SHP77 treated with DMSO at 0.1 percent for 48 hours (cell line): Measurements from ENCODE around the gene NEURL2.
"Not testable (repeated sequence)": the region's sequence is repeated elsewhere in the genome, so short reads cannot be mapped to it uniquely, and the experiment has no call there.

ENCODE experiments used
- DNase-seq: peaks from one replicate; lab custom pipeline; 2025; lab: John Stamatoyannopoulos, UW

The NEURL2 gene

DNA sequence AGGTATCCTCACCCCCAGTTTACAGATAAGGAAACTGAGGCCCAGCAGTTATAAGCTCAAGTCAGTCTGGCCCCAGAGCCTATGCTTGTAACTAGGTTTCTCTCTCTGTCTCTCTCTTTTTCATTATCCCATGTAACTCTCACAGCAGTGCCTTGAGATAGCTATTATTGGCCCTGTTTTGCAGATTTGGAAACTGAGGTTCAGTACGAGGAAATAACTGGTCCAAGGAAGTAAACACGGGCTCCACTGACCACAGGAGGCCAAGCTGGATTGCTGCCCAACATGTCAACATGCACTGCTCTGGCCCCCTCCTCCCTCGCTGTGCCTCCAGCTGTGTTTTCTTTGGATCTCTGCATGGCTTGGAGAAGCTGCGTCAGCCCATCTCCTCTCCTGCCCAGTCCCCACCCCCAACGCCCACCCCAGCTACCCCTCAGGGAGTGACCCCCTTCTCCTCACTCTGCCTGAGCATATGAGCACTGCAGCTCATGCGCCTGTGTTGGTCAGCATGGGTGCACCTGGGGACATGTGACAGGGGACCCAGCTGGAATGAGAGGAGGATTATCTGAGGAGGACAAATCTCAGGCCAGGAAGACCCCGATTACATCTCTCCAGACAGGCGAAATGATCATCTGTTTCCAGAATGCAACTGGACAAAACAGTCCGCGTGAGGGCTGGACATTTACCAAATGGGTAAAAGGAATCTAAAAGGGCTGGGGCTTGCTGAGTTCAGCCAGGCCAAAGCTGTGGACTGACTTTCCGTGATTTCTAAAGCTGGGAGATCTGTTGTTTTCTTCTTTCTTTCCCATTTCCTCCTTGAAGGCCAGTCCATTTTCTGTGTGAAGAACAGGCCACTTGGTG is 28.8 kb upstream of the NEURL2 start:
- DNase-seq: peak; percentile 17

DNA sequence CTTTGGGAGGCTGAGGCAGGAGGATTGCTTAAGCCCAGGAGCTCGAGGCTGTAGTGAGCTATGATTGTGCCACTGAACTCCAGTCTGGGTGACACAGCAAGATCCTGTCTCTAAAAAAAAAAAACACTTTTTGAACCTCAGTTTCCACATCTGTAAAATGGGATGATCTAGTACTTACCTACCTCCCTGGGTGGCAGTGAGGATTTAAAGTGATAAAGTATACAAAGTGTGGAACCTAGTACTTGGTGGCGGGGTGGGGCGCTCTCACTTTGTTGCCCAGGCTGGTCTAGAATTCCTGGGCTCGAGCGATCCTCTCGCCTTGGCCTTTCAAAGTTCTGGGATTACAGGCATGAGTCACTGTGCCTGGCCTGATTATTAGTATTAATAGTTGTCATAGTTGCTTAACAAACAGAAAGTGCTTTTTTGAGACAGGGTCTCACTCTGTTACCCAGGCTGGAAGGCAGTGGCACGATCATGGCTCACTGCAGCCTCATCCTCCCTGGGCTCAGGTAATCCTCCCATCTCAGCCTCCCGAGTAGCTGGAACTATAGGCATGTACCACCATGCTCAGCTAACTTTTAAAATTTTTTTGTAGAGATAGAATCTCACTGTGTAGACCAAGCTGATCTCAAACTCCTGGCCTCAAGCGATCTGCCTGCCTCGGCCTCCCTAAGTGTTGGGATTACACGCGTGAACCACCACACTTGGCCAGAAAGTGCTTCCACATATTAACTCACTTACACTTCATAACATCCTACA is 27.9 kb upstream of the NEURL2 start:
- no peak for DNase-seq

DNA sequence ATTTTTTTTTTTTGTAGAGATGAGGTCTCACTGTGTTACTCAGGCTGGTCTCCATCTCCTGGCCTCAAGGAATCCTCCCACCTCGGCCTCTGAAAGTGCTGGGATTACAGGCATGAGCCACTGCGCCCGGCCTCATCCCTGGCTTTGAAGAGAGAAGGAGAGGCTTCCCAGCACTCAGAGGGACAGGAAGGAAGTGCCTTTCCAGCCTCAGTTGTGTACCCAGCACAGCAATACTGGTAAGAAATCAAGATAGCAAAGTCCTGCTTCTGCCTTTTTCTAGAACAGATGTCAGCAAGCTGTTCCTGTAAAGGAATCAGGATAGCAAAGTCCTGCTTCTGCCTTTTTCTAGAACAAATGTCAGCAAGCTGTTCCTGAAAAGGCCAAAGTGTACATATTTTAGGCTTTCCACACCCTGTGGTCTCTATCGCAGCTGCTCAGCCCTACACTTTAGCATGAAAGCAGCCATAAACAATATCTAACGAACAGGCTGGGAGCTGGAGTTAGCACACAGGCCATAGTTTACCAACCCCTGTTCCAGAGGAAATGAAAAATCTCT is 27.3 kb upstream of the NEURL2 start:
- no peak for DNase-seq

DNA sequence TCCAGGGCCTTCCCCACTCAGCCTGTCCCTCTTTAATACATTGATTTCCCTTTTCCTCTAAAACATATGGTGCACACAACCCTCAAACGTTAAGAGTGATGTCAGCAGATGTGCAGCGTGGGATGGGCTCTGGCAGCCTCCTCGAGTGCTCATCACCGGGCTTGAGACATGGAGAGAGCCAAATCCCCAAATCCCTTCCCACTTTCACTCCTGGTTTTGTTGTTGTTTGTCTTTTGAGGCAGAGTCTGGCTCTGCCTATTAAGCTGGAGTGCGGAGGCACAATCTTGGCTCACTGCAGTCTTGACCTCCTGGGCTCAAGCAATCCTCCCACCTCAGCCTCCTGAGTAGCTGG is 26.8 kb upstream of the NEURL2 start:
- no peak for DNase-seq

DNA sequence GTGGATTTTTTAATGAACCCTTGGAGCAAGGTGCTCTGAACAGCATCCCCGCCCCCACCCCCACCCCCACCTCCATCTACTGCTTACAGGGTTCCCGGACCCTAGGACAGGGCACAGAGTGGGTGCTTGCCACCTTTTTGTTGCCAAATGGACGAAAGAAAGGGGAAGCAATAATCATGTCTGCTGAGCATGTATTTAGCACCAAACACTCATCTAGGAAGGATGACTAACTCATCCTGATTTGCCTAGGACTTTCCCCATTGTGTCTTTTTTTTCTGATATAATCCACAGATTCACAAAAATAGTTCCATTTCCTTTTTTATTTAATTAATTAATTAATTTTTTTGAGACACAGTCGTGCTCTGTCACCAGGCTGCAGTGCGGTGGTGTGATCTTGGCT is 22.1 kb upstream of the NEURL2 start:
- DNase-seq: no peak

DNA sequence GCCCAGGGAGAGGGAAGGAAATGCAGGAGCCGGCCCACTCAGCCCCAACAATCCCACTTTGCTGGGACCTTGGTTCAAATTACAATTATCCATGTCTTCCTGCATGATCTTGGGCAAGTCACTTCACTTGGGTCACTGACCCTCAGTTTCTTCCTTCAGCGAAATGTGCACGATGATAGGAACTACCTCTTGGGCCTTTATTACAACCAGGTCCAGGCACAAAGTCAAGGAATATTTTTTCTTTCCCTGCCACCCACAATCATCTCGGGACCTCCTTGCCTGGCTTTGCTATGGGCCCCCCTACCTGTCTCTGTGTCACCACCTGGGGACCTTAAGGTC is 21.3 kb upstream of the NEURL2 start:
- no peak for DNase-seq

DNA sequence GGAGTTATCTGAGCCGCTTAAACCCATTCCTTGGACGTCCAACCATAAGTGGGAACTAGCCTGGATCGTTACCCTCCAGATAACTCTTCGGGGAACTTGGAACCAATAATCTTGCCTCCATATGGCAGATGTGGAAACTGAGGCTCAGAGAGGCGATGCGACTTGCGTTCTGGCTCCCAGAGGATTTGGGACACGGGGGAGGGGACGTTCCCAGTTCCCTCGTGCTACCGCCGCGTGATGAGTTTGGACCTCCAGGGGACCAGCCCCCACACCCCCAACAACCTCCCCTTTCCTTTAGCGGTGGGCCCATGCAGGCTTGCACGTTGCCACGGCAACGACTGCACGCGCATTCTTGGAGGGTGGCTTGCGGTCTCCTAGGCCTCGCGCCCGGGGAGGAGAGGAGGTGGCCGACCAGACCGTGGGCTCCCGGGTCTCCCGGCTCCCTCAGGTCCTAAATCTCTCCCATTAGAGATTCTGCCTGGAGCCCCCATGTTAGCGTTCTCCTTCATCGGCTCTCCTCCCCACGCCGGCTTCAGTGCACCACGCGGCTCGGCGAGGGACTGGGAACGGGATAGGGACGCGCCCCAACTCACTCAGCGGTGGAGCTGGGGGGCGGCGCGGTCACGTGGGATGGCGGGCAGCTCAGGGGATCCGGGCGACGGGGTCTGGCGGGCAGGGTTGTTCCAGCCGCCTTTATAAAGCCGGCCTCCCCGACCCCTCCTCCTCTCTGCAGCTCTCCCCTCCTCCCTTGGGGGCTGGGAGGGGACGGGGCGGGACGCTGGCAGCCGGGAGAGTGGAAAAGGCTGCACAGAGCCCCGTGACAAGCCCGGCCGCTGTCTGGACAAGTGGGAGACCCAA is 20.7 kb upstream of the NEURL2 start, which contains the start of gene PLTP:
PLTP (minus strand) TSS at position 670 of the 858 bp plus-strand sequence. CDS start 703 bp downstream, outside the sequence.
- DNase-seq: no peak

DNA sequence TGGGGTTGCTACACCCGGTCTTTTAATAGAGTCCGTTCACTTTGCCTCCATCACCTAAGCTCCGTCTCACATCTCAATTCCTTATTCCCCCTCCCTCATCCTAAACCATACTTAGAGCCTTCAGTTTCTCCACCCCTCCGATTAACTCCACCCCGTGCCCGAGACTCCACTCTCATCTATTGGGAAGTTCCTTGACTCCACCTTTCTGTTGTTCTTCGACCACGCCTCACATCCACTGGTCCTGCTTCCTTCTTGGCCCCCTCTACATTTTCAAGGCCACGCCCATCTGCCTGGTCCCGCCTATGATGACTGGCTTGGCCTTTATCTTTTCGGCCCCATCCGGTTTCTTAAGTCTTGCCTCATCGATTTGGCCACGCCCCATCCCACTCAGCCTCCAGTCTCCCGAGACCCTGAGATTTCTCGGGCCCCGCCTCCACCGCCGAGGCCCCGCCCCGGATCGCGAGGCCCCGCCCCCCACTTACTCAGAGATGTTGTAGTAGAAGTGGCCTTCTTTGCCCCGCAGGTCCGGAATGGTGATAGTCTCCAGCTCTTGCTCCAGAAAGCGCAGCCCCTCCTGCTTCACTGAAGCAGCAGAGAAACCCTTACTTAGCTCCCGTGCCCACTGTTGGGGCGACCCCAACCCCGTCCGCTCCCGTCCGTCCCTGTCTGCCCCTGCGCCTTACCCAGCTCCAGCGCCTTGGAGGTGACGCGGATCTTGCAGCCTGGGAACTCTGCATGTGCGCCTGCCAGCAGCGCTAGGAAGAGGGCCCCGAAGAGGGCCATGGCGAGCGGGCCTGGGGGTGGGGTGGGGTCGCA is 19.9 kb upstream of the NEURL2 start:
- DNase-seq: no peak

DNA sequence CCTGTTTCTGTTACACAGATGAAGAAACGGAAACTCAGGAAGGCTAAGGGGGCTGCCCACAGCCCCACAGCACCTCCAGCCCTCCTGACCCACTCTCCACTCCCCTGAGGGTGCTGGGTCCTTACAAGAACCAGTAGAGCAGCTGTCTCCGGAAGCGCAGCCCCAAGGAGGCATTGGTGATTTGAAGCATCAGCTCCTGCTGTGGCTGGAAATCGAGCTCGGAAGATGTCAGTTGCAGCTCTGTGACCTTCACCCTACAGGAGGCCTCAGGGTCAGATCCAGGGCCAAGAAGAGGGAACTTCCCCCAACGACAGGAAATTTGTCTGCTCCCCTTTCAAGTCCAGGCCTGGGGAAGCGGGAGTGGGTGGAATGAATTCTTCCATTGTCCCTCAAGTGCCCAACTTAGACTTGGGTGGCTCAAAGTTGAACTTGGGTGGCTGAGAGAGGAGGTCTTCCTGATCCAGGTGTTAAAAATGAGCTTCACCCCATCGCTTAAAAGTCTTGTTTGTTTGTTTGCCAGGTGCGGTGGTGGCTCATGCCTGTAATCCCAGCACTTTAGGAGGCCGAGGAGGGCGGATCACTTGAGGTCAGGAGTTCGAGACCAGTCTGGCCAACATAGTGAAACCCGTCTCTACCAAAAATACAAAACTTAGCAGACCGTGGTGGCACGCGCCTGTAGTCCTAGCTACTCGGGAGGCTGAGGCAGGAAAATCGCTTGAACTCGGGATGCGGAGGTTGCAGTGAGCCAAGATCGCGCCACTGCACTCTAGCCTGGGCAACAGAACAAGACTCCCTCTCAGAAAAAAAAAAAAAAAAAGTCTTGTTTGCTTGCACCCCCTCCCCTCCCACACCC is 19.0 kb upstream of the NEURL2 start:
- no peak for DNase-seq

DNA sequence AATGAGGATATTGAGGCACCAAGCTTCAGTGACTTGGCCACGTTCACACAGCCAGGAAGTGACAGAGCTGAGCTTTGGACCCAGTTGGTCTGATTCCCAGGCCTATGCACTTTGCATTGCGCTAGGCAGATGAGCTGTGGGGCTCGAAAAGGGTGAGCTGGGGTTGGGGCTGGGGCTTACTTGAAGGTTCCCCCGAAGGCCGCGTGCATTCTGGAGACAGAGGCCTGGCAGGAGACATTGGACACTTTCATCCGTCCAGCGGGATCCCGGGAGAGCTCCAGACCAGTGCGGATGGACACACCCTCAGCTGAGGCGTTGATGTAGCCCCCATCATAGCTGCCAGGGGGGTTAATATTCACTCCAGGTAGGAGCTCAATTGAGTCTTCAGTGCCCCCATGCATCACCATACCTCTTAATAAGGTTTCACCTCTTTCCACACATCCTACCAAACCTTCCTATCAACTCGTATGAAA is 18.4 kb upstream of the NEURL2 start:
- DNase-seq: no peak

DNA sequence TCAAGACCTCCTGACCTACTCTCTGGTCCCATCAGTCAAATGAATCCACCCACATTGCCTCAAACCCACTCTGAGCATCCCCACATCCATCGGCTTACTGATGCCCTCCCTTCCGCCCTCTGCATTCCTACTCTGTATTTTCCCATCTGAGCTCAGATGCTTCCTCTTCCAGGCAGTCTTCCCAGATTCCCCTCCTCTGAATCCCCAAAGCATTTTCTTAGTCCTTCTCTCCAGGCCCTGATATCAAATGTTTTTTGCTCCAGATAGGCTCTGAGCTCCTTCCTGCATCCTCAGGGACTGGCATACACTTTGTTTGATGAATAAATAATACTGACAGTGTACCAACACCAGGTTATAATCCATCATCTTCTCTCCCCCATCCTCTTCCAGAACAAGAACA is 17.1 kb upstream of the NEURL2 start:
- no peak for DNase-seq

DNA sequence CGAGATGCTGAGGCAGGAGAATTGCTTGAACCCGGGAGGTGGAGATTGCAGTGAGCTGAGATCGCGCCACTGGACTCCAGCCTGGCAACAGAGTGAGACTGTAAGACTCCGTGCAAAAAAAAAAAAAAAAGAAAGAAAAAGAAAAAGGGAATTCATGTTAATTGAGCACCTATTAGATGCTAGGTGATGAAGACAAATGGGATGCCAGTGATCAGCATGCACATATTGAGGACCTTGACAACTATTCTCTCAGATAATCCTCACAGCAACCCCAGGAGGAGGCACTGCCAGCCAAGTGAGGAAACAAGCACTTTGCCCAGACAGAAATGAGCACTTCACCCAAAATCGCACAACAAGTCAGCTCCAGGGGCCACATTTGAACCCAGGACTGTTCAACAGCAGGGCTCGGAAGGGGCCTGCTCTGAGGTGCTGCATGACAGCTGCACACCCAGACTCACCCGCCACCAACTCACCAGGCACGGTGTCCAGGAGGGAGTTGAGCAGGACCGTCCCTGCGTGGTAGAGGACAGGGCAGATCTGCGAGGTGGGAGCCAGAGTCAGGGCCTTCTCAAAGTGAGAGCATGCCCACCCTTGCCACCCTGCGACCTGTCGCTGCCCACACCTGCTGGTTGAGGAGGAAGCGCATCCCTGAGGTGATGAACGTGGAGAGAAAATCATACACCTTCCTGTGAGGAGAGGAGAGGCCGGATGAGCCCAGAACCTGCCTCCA is 16.4 kb upstream of the NEURL2 start:
- no peak for DNase-seq

DNA sequence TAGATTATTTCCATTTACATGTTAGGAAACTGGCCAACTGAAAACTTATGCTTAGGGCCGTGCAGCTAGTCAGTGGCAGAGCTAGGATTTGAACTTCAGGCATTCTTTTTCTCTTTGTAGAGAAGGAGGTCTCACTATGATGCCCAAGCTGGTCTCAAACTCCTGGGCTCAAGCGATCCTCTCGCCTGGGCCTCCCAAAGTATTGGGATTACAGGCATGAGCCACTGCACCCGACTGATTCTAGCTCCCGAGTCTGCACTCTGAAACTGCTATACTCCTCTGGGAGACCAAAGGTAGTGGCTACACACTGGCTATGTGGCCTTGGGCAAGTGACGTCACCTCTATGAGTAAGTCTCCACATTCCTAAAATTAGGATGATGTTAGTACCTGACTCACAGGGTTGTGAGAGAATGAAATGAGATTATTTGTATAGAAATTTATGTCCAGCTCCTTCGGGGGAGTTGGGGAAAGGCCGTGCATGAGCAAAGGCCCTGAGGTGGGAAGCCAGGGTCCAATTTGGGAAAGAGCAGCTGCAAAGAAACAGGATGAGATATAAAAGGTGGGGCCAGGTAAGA is 14.6 kb upstream of the NEURL2 start:
- DNase-seq: no peak

DNA sequence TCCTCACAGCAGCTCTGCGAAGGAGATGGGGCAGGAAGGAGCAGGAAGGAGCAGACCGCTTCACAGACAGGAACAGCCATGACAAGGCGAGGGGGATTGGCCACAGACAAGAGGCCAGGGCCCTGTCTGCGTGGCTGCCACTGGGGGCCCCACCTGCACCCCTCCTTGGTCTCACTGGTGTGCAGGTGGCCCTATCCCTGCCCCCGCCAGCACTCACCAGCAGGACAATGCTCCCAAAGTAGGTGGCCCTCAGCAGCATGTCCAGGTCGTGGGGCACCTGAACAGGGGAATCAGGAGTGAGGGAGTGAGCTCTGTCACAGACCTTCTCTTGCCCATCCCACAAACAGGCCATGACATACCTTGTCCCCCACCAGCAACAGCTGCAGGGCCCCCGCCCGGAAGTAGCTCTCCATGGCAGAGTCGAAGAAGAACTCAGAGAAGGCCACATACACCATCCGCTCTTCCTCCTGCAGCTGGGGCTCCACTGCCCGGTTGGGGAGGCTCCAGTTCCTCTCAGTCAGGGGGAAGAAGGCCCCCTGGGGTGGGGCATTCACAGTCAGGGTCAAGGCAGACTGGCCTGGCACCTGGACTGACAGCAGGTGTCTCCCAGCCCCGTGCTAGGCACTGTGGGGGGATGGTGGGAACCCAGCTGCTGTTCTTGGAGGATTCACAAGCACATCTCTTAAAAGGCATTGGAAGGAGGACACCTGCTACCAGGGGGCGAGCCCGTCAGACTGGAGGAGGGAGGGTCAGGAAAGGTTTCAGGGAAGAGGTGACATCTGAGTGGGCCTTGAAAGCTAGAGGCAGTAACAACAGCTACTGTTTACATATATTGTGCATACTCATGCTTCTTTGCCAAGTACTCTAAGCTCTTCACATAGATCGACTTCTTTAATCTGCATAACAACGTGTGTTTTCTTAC is 13.8 kb upstream of the NEURL2 start:
- no peak for DNase-seq

DNA sequence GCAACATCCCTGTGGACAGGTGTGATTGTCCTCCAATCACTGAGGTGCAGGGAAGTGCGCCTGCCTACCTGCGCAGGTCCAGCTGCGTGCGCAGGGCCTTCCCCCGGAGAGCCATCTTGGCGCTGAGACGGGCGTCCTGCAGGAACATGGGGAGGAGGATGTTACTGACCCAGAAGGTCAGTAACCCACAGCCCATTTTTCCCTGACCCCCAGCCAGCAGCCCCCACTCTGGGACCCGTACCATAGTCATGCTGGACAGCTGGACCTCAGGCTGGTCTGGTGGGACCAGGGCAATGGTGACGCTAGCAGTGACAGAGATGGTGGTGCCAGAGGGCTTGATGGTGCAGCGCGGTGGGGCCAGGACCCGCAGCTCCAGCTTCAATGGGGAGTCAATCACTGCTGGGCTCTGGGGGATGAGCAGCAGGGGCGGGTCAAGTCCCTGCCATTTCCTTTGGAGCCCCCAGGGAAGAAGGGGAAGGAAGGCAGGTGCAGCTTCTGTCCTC is 11.2 kb upstream of the NEURL2 start:
- DNase-seq: no peak

DNA sequence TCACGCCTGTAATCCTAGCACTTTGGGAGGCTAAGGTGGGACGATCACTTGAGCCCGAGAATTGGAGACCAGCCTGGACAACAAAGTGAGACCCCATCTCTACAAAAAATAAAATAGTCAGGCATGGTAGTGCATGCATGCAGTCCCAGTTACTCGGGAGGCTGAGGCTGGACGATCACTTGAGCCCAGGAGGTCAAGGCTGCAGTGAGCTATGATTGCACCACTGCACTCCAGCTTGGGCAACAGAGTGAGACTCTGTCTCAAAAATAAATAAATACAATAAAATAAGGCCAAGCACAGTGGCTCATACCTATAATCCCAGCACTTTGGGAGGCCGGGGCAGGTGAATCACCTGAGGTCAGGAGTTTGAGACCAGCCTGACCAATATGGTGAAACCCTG is 10.3 kb upstream of the NEURL2 start:
- DNase-seq: not testable (repeated sequence)

DNA sequence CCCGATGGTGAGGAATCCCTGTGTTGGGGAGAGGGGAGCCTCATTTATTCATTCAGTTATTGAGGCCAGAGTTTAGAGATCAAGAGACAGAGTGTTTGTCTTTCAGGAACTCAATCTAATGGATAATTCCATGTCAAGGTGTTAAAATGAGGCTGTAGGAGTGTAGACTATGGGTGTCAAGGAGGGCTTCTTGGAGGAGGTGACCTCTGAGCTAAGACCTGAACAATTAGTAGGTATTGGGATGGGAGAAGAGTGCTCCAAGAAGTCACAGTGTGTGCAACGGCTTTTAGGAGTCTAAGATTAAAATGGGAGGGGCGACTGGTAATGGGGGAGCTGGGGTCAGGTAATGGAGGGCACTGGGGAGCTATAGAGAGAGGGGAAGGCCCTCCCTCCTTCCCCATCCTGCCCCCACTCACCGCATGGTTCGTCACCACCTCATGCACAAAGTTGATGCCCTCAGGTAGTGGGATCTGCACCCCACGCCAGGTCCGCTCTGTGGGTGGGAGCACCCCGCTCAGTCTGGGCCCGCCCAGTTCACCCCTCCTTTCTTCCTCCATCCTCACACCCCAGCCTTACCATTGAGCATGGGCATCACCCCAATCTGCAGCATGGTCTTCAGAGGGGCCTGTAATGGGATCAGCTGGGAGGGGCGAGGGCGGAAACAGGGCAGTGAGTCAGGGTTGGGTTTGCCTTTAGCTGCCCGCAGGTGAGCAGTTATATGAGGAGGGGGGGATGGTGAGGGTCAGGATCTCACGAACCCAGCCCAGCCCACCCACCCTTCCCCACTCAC is 8.2 kb upstream of the NEURL2 start:
- no peak for DNase-seq
